Femur (tissue), 1 donor: ENCODE measurements around the gene SNX8.

Source experiments
- DNase-seq: peaks from one replicate; pipeline ENCODE4 v3.0.0-alpha.2; 2017

The SNX8 gene

GRCh38 chr7:2242541-2243429, 71.5 kb downstream of the SNX8 start:
- no peak for DNase-seq

DNA sequence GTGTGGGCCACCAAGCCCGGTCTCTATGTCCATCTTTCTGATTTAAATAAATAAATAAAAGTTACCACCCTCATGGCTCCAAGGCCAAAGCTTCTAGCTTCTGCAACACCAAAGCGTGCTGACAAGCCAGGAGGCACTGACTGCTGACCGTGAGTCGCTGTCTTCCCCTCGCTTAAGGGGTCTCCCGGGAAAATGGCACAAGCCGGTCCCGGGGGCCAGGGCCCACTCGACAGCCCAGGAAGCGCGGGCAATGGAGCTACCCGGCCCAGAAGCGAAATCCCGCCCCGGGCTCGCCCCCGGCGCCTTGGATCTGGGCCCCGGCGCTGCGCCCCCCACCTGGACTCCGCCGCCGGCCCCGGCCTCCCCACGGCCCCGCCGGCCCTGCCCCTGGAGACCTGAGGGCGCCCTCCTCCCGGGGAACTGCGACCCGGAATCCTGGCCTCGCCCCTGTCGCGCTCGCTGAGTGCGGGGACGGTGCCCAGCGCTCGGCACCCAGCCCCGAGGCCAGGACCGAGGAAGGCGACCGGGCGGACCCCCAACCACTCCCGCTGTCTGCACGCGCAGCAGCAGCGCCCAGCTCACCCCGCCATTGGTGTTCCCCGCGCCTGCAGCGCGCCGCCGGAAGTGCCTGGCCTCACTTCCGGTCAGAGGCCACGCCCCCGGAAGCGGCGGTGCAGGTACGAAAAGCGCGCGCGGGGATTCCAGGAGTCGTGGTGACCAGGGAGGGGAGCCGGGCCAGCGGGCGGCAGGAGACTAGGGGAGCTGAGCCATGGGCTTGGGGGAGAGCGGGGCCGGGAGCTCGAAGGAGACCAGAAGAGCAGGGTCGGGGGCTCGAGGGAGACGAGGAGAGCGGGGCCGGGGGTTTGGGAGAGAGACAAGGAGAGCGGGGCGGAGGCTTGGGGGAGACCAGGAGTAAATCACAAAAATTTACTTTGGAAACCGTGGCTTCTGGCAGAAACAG, 72.4 kb downstream of the SNX8 start, which contains the start of the genes MRM2 and NUDT1:
Gene MRM2, minus strand, starts transcription at position 626 of the 961 bp plus-strand sequence. Its CDS starts 36 bp downstream, at position 590.
Gene NUDT1, plus strand, starts transcription at position 647 of the 961 bp plus-strand sequence. CDS start 2,349 bp downstream, outside the sequence.
- DNase-seq = peak; percentile 89

- DNase-seq = no peak
These were observed 75.0 kb downstream of the SNX8 start for GRCh38 chr7:2239242-2239641.

DNA sequence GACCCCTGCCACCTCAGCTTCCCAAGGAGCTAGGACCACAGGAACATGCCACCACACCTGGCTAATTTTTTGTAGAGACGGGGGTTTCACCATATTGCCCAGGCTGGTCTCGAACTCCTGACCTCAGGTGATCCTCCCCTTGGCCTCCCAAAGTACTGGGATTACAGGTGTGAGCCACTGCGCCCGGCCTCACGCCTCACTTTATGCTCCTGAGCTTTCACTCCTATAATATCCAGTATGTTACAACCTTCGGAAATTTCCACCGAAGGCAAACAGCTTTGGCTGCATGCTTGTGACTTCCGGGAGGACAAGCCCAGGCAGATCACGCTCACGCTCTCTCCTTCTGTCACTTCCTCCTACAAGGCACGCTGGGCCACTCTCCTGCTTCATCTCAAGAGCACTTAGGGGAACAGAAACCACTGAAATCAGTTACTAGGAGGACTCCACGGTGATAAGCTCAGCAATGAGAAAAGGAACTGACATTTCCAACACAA, 77.1 kb downstream of the SNX8 start:
- DNase-seq = no peak

DNA sequence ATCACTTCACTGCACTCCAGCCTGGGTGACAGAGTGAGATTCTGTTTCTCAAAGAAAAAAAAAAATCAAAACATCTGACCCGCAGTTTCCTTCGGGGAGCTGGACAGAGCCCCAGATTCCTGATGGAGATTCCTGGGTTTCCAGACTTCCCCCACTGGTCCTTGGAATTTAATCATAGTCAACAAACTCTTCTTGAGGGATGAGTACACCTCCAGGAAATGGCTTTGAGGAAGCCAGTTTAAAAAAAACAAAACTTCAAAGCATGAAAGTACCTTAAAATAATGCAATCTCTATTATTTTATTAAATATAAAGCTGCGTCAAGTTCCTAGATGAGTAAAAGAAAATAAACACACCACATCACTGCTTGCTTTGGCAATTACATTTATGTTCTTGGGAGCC, 80.3 kb downstream of the SNX8 start:
- no peak for DNase-seq

GRCh38 chr7:2232766-2233520, 81.3 kb downstream of the SNX8 start, which contains the start of gene MAD1L1:
TSS of gene MAD1L1 (minus strand) at chr7:2232945. CDS start at chr7:2230133, 2,812 bp downstream.
- peak; percentile 94 for DNase-seq

GRCh38 chr7:2231992-2232765, 82.1 kb downstream of the SNX8 start:
- no peak for DNase-seq

- no peak for DNase-seq
These were observed 83.4 kb downstream of the SNX8 start for GRCh38 chr7:2230882-2231281.

DNA sequence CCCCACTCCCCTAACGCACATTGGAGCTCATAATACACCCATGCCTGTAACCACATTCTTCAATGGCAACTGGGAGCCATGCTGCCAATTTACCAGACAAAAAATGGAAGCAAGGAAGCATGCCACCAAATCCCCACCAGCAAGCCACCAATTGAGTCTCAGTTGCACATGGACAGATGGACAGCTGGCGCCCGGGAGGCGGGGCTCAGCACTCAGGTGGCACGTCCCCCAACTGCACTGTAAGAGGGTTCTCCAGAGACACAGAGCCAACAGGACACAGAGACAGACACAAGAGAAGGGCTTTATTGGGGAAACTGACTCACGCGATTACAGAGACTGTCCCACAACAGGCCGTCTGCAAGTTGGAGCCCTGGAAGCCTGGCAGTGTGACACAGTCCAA, 84.0 kb downstream of the SNX8 start:
- DNase-seq = no peak

GRCh38 chr7:2229467-2229866, 84.8 kb downstream of the SNX8 start:
- no peak for DNase-seq

DNA sequence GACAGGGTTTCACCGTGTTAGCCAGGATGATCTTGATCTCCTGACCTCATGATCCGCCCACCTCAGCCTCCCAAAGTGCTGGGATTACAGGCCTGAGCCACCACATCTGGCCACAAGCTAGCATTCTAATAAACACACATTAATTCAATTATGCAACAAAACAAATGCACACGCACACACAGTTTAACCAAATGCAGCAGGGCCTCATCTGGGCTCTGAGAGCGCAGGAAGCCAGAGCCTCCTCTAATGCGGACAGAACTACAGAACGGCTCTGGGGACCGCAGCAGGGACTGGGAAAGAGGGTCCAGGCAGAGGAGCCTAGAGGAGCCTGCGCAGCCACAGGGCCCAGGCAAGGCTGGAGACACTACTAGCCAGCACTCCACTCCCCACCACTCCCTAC, 85.3 kb downstream of the SNX8 start:
- DNase-seq = no peak

DNA sequence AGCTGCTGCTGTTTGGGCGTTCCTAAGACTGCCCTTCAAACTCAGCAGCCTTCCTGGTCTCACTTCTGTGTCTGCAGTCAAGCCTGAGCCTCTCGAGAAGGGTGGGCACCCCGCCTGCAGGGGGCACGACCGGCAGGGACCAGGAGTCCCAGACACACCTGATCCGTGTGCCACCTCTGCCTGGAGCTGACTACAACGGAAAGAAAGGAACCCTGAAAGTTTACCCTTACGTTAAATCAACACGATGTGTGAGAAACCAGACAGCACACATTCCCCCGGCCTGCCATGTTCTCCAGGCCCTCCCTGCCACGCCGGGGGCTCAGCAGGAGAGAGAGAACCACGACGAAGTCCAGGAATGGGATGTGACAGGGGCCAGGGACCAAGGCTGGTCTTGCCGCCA, 86.5 kb downstream of the SNX8 start:
- DNase-seq = no peak

DNA sequence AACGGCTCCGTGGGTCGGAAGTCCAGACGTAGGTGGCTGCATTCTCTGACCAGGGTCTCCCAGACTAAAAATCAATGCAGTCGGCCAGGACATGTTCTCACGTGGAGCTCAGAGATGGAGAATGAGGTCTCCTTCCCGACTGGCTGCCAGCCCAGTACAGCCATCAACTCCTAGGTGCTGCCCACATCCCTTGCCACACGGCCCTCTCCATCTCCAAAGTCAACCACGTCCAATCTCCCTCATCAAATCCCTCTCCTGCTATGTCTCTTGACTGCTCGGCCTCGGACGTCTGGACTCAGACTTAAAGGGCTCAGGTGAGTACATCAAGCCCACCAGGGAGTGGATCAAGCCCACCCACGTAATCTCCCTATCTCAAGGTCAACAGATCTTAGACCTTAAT, 88.4 kb downstream of the SNX8 start:
- DNase-seq = no peak

GRCh38 chr7:2225336-2225735, 88.9 kb downstream of the SNX8 start:
- no peak for DNase-seq

DNA sequence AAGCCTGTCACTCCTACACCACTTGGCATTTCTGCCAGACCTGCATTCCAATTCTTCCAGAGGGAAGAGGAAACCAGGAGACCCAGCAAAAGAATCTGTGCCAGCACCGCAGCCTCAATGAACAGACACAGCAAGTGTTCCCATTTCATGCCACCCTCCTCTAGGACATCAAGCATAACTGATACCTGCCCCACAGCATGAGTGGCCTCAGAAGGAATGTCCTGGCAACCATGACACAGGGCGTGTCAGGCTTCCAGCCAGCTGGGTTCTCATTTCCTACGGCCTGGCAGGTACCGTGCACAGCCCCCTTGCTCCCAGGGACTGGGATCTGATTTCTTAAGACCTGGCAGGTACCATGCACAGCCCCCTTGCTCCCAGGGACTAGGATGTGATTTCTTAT, 89.3 kb downstream of the SNX8 start:
- no peak for DNase-seq

DNA sequence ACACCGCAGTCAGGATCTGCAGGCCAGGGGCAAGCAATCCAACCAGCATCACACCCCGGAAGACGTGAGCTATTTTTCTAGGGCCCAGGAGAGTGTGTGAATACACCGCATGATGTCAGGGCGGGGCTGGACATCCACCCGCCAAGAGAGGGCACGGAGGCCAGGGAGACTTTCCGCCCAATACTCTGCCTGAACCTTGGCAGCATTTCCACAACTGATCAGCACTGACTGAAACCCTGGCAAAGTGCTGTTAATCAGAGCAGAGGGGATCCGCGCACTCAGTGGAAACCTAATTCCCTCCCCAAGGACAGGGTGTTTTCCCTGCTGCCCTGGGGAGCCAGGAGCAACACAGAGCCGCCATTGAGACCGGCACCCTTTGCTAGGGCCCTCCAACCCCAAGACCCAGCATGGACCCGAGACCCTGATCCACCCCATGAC, 89.7 kb downstream of the SNX8 start:
- DNase-seq = no peak

- no peak for DNase-seq
These were observed 90.9 kb downstream of the SNX8 start for GRCh38 chr7:2223321-2223720.

DNA sequence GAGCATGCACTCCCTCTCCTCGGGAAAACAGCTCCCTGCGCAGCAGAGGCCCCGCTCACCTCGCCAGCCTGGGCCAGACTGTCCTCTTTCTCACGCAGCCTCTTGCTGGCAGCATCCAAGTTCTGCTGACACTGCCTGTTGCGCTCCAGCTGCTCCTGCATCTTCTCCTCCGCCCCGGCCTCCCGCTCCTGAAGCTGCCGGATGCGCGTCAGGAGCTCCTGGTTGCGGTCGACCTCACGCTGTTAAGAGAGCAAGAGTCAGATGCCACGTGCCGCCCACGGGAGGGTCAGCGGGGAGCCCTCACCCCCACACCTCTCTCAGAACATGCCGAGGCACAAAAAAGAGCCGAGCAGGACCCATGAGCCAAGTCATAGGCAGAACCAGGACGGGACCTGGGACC, 91.7 kb downstream of the SNX8 start:
- DNase-seq = no peak

DNA sequence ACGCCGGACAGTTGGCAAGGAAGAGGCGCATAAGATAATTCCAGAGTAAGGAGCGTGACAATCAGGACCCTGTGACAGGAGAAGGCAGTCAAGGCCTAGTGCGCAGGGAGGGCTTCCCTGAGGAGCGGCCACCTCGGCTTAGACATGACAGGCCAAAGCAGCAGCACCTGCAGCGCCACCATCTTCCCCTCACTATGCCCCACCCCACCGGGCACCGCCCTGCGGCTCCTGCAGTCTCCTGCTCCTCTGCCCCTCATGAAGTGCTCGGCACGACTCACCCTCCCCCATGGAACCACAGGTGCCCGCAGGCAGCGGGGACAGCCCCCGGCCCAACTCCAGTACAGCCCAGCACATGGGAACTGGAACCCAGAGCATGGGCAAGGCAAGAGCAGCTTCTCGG, 93.3 kb downstream of the SNX8 start:
- no peak for DNase-seq

DNA sequence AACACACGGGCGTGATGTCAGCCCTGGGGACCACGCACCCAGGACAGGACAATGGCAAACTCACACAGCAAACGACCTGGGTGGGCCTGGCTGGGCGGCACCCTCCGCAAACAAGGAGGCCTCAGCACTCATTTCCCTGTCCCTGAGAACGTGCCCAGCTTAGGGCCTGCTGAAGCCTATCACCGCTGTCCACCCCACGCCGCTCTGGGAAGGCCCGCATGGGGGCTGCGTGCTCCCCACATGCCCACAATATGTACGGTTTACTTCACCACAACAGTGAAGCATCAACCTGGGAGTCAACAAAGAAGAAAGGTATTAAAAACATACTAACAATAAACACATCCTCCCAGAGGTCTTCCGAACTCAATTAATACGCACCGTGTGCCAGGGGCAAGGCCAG, 93.7 kb downstream of the SNX8 start:
- no peak for DNase-seq

GRCh38 chr7:2220030-2220429, 94.2 kb downstream of the SNX8 start:
- DNase-seq = no peak

DNA sequence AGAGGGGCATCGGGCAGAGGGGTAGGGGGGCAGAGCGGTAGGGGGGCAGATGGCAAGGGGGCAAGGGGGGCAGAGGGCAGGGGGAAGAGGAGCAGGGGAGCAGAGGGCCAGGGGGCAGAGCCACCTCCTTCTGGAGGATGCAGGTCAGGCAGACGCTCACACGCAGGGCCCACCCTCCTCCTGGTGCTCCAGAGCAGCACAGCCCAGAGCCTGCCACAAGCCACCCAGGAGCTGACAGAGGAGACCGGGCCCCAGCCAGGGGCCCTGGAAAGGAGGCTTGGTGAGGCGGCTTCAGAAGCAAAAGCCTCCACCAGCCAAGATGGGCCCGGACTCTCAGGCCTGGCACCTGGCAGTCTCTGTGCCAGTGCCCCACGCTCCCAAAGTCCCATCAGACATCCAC, 94.6 kb downstream of the SNX8 start:
- DNase-seq = no peak
